ENCODE data around the gene EPHA2.

GRCh38 chr1:16187748-16188401 lies 32.0 kb upstream of the EPHA2 start:
- TF ChIP-seq CTCF (conservative IDR thresholded peaks at IDR 0.05; ENCODE audit: low read depth in 2 of 2) (peak; percentile 98 to 99), REST (IDR thresholded peaks at IDR 0.05; ENCODE audit: unreplicated experiment) (no peak), EZH2phosphoT487 (IDR thresholded peaks at IDR 0.05; ENCODE audit: unreplicated experiment) (no peak), JUNB (IDR thresholded peaks at IDR 0.05; ENCODE audit: unreplicated experiment) (no peak)

All from GM23338 (cell line).